Breast epithelium (tissue), 3 donors: ENCODE measurements around the gene ZNF664.

Source experiments
- CTCF ChIP-seq, 3 donors: fragments of 450-650 bp; IDR thresholded peaks; one replicate each; pipeline ENCODE4 v1.5.1; 2016 to 2017; ENCODE audit warnings: antibody characterized with exemption in 3 of 3, mild to moderate bottlenecking in 3 of 3, moderate library complexity in 3 of 3
- POLR2A ChIP-seq: fragments of 450-650 bp; IDR thresholded peaks from one replicate; pipeline ENCODE4 v1.6.1; 2016; ENCODE audit warnings: antibody characterized with exemption, mild to moderate bottlenecking, moderate library complexity
- POLR2AphosphoS5 ChIP-seq, 3 donors: sonication (generic); formaldehyde crosslinking; IDR thresholded peaks; one replicate each; pipeline ENCODE4 v1.6.1; 2017; ENCODE audit warnings: antibody characterized with exemption in 3 of 3

- TF ChIP-seq POLR2AphosphoS5 (IDR thresholded peaks at IDR 0.05) (no peak), POLR2A (no peak), CTCF (IDR thresholded peaks at IDR 0.05) (no peak)
Observed at GRCh38 chr12:123989168-123989567, 16.2 kb downstream of the ZNF664 start.
